ENCODE data around the gene PRKCH. TPM values are rescaled to one million over a fixed set of nuclear protein-coding genes. Genes with fewer than 3 reads are reported as not detected.

PRKCH gene
- total RNA-seq, 4 donors from 2014 or later, result 17.9 to 105 (median 63.5) TPM

- Histone ChIP-seq H3K27me3 (no peaks in the 10 kb centered on the region), H3K9me3 (no peaks in the 10 kb centered on the region), H3K4me3 (no peak overlapping the region), H3K36me3 (no peaks in the 10 kb centered on the region), H3K27ac (no peak overlapping the region), H3K4me1 (no peaks in the 10 kb centered on the region)
- TF ChIP-seq POLR2A (IDR thresholded peaks at IDR 0.05), result no peak
- TF ChIP-seq CTCF (IDR thresholded peaks at IDR 0.05), result no peak
- no peak for DNase-seq
- intact Hi-C loops (cut with DNase I; ENCODE audit: low total_unique reads), result no loop called here
Measured at GRCh38 chr14:61428261-61428660, 106.9 kb downstream of the PRKCH start.

GRCh38 chr14:61429316-61429715 is 107.9 kb downstream of the PRKCH start:
- no peaks in the 10 kb centered on the region for H3K27me3 ChIP-seq
- DNase-seq, result no peak
- H3K9me3 ChIP-seq, result no peaks in the 10 kb centered on the region
- TF ChIP-seq CTCF (IDR thresholded peaks at IDR 0.05) (no peak), POLR2A (IDR thresholded peaks at IDR 0.05) (no peak)
- no peak overlapping the region for H3K4me3 ChIP-seq
- no peak overlapping the region for H3K27ac ChIP-seq
- no peaks in the 10 kb centered on the region for H3K36me3 ChIP-seq
- H3K4me1 ChIP-seq, result no peaks in the 10 kb centered on the region
- intact Hi-C loops (cut with DNase I; ENCODE audit: low total_unique reads), result no loop called here

GRCh38 chr14:61430066-61430757 is 108.8 kb downstream of the PRKCH start:
- Histone ChIP-seq H3K4me1 (no peaks in the 10 kb centered on the region), H3K27me3 (no peaks in the 10 kb centered on the region), H3K9me3 (no peaks in the 10 kb centered on the region), H3K36me3 (no peaks in the 10 kb centered on the region), H3K27ac (no peak overlapping the region), H3K4me3 (no peak overlapping the region)
- intact Hi-C loops (cut with DNase I; ENCODE audit: low total_unique reads), result no loop called here
- DNase-seq, result no peak
- TF ChIP-seq CTCF (IDR thresholded peaks at IDR 0.05) (no peak), POLR2A (IDR thresholded peaks at IDR 0.05) (no peak)

GRCh38 chr14:61433169-61433568 is 111.8 kb downstream of the PRKCH start:
- no peaks in the 10 kb centered on the region for H3K4me1 ChIP-seq
- H3K9me3 ChIP-seq, result no peaks in the 10 kb centered on the region
- DNase-seq, result no peak
- H3K36me3 ChIP-seq, result no peaks in the 10 kb centered on the region
- intact Hi-C loops (cut with DNase I; ENCODE audit: low total_unique reads), result no loop called here
- H3K27ac ChIP-seq, result peak overlapping the region in 1 of 2 donors; percentile 33
- no peaks in the 10 kb centered on the region for H3K27me3 ChIP-seq
- no peak overlapping the region for H3K4me3 ChIP-seq
- no peak for TF ChIP-seq POLR2A (IDR thresholded peaks at IDR 0.05)

GRCh38 chr14:61433828-61434227 is 112.4 kb downstream of the PRKCH start:
- H3K9me3 ChIP-seq, result no peaks in the 10 kb centered on the region

More at GRCh38 chr14:61433828-61434227, 112.4 kb downstream of the PRKCH start:
- TF ChIP-seq POLR2A (IDR thresholded peaks at IDR 0.05) (no peak), CTCF (IDR thresholded peaks at IDR 0.05) (no peak)
- Histone ChIP-seq H3K4me1 (no peaks in the 10 kb centered on the region), H3K27me3 (no peaks in the 10 kb centered on the region), H3K4me3 (no peak overlapping the region), H3K27ac (peak overlapping the region in 1 of 2 donors; percentile 33), H3K36me3 (no peaks in the 10 kb centered on the region)
- no peak for DNase-seq
- intact Hi-C loops (cut with DNase I; ENCODE audit: low total_unique reads), result no loop called here
